ENCODE measurements around the gene TBC1D9B.
"Not testable (repeated sequence)": the region's sequence is repeated elsewhere in the genome, so short reads cannot be mapped to it uniquely, and the experiment has no call there.

Gene TBC1D9B

GRCh38 chr5:179874136-179874535, 33.6 kb downstream of the TBC1D9B start:
- no peak for TF ChIP-seq CTCF (IDR thresholded peaks at IDR 0.05; ENCODE audit: insufficient read depth, low read length, missing control alignments)
- POLR2A ChIA-PET: no interaction called here
- no peak for DNase-seq (ENCODE audit: low read depth, low spot score)
- no peak overlapping the region for H3K4me3 ChIP-seq (ENCODE audit: low read depth, low read length)
- CTCF ChIA-PET: no interaction called here

GRCh38 chr5:179873588-179874110, 34.0 kb downstream of the TBC1D9B start:
- no peak for DNase-seq (ENCODE audit: low read depth, low spot score)
- ChIA-PET POLR2A (no interaction called here), CTCF (no interaction called here)
- no peak for TF ChIP-seq CTCF (IDR thresholded peaks at IDR 0.05; ENCODE audit: insufficient read depth, low read length, missing control alignments)
- no peak overlapping the region for H3K4me3 ChIP-seq (ENCODE audit: low read depth, low read length)

GRCh38 chr5:179872828-179873575, 34.7 kb downstream of the TBC1D9B start:
- ChIA-PET CTCF (no interaction called here), POLR2A (no interaction called here)
- DNase-seq (ENCODE audit: low read depth, low spot score): no peak
- TF ChIP-seq CTCF (IDR thresholded peaks at IDR 0.05; ENCODE audit: insufficient read depth, low read length, missing control alignments): no peak
- H3K4me3 ChIP-seq (ENCODE audit: low read depth, low read length): no peak overlapping the region

- POLR2A ChIA-PET: no interaction called here
- CTCF ChIA-PET: interaction anchor here (1.0 kb wide), 1 partner anchor 218 kb away, joined by 3 read pairs; no protein-coding TSS in a partner anchor
- H3K4me3 ChIP-seq (ENCODE audit: low read depth, low read length): no peak overlapping the region
- no peak for TF ChIP-seq CTCF (IDR thresholded peaks at IDR 0.05; ENCODE audit: insufficient read depth, low read length, missing control alignments)
- no peak for DNase-seq (ENCODE audit: low read depth, low spot score)
Measured at GRCh38 chr5:179872055-179872827, 35.5 kb downstream of the TBC1D9B start.

GRCh38 chr5:179871533-179871932, 36.2 kb downstream of the TBC1D9B start:
- CTCF ChIA-PET: interaction anchor here (1.0 to 1.8 kb wide), 3 partner anchors 9 to 219 kb away, joined by 3 to 10 read pairs (median 6); no protein-coding TSS in a partner anchor
- POLR2A ChIA-PET; H3K4me3 ChIP-seq (ENCODE audit: low read depth, low read length); DNase-seq (ENCODE audit: low read depth, low spot score): not testable (repeated sequence)

- ChIA-PET POLR2A (interaction anchor here (1.0 kb wide), 1 partner anchor 9 kb away, joined by 3 read pairs; no protein-coding TSS in a partner anchor), CTCF (interaction anchor here (0.7 to 1.8 kb wide), 4 partner anchors 8 to 198 kb away, joined by 3 to 10 read pairs (median 4); no protein-coding TSS in a partner anchor)
- no peak for TF ChIP-seq CTCF (IDR thresholded peaks at IDR 0.05; ENCODE audit: insufficient read depth, low read length, missing control alignments)
- no peak for DNase-seq (ENCODE audit: low read depth, low spot score)
- H3K4me3 ChIP-seq (ENCODE audit: low read depth, low read length): no peak overlapping the region
Measured at GRCh38 chr5:179870952-179871351, 36.7 kb downstream of the TBC1D9B start.

Measured in AG04449 (cell line).